H1 (cell line): ENCODE results near the gene CEP41. TPM values are rescaled to one million over a fixed set of nuclear protein-coding genes. Genes with fewer than 3 reads are reported as not detected.

Source experiments
- CHD7 ChIP-seq: fragments of 300-600 bp; sonication (generic); IDR thresholded peaks from 2 replicates; pipeline ENCODE4 v1.7.1; 2012; ENCODE audit warnings: low read length, moderate library complexity, mild to moderate bottlenecking, inconsistent platforms; ENCODE audit not compliant: insufficient replicate concordance
- EZH2 ChIP-seq: fragments of 200-600 bp; sonication (generic); IDR thresholded peaks from 2 replicates; pipeline ENCODE4 v1.7.1; 2012; ENCODE audit warnings: low read depth, mild to moderate bottlenecking, moderate library complexity, low read length, inconsistent platforms; ENCODE audit not compliant: severe bottlenecking
- polyA plus RNA-seq, 7 experiments: library from polyadenylated mRNA; depleted of rRNA in 3 of 7; stranded (reverse) in 5 of 7; unstranded in 2 of 7; fragments of >200 nt in 5 of 7; fragments of 200-250 nt in 2 of 7; gene quantifications; 1 replicate in 5 of 7; 2 replicates in 1 of 7; 4 replicates in 1 of 7; pipeline versions ENCODE4 v1.2.1 to v1.2.3, GENCODE V29; 2011 to 2013; ENCODE audit warnings: missing spikeins in 2 of 7, mixed read lengths in 2 of 7
- total RNA-seq: library from RNA; stranded (reverse); fragmentation: NEBNext Ultra II Directional; extraction: Animal tissue kit (Norgen Biotek cat#: 25700); gene quantifications from 2 replicates; pipeline ENCODE4 v1.2.1, GENCODE V29; 2021

The CEP41 gene
- total and polyA plus RNA-seq, 2 of the 8 experiments (the other 6 are each of a cell fraction or from before 2014, with no cell fraction given), result 9.3 to 12.8 TPM

GRCh38 chr7:130430841-130431666 is 9.8 kb downstream of the CEP41 start (continued):
- TF ChIP-seq CHD7 (no peak), EZH2 (no peak)
